CD14-positive monocyte (primary cell): ENCODE data around the gene PCSK7. TPM values are rescaled to one million over a fixed set of nuclear protein-coding genes. Genes with fewer than 3 reads are reported as not detected.
A peak's percentile ranks its signal among the peaks of the same experiment; 100 is the strongest.

Experiments
- DNase-seq, 3 donors: peaks; one replicate each; pipeline ENCODE4 v3.0.0-alpha.2; 2011 to 2022
- H2AFZ ChIP-seq: 2 replicates; pipeline ENCODE4 v1.6.0; 2012; ENCODE audit warnings: mild to moderate bottlenecking, low read depth, low read length, inconsistent platforms; ENCODE audit not compliant: insufficient read depth, poor library complexity, severe bottlenecking
- H3K27ac ChIP-seq, 2 donors: 1 replicate in 1 of 2; 2 replicates in 1 of 2; pipeline ENCODE4 v1.5.1; 2012 to 2013; ENCODE audit warnings: low read length in 2 of 2, control low read depth in 1 of 2, inconsistent platforms in 1 of 2, low read depth in 1 of 2, mild to moderate bottlenecking in 1 of 2
- H3K27me3 ChIP-seq, 2 donors: one replicate each; pipeline versions ENCODE4 v1.6.0 to v1.6.1; 2011 to 2013; ENCODE audit warnings: low read length in 2 of 2; ENCODE audit not compliant: control insufficient read depth in 2 of 2, insufficient read depth in 2 of 2
- H3K36me3 ChIP-seq, 2 donors: replicated peaks in 1 of 2; 1 replicate in 1 of 2; 2 replicates in 1 of 2; pipeline versions ENCODE4 v1.5.1 to v1.6.1; 2012 to 2013; ENCODE audit warnings: low read length in 2 of 2, control low read depth in 1 of 2, inconsistent platforms in 1 of 2, mild to moderate bottlenecking in 1 of 2; ENCODE audit not compliant: insufficient read depth in 2 of 2, control insufficient read depth in 1 of 2
- H3K4me1 ChIP-seq, 2 donors: 1 replicate in 1 of 2; 2 replicates in 1 of 2; pipeline versions ENCODE4 v1.5.1 to v1.6.1; 2012 to 2013; ENCODE audit warnings: low read length in 2 of 2, control low read depth in 1 of 2, inconsistent platforms in 1 of 2, mild to moderate bottlenecking in 1 of 2, moderate library complexity in 1 of 2; ENCODE audit not compliant: insufficient read depth in 2 of 2, control insufficient read depth in 1 of 2
- H3K4me2 ChIP-seq: replicated peaks from 2 replicates; pipeline ENCODE3; 2012; ENCODE audit warnings: low read length, moderate library complexity, mild to moderate bottlenecking; ENCODE audit not compliant: poor library complexity, severe bottlenecking; ENCODE audit errors: extremely low read depth
- H3K4me3 ChIP-seq, 3 experiments: fragments of 200-600 bp in 1 of 3; sonication (generic) in 1 of 3; replicated peaks in 1 of 3; 1 replicate in 2 of 3; 2 replicates in 1 of 3; pipeline ENCODE4 v1.5.1; 2011 to 2013; ENCODE audit warnings: low read length in 3 of 3, mild to moderate bottlenecking in 3 of 3, control low read depth in 2 of 3, low read depth in 2 of 3, inconsistent platforms in 1 of 3, moderate library complexity in 1 of 3
- H3K79me2 ChIP-seq: 2 replicates; pipeline ENCODE4 v1.6.0; 2012; ENCODE audit warnings: mild to moderate bottlenecking, control low read depth, inconsistent platforms, low read length, moderate library complexity; ENCODE audit not compliant: insufficient read depth
- H3K9ac ChIP-seq: 2 replicates; pipeline ENCODE4 v1.6.0; 2017; ENCODE audit warnings: low read length, mild to moderate bottlenecking; ENCODE audit not compliant: insufficient read depth, poor library complexity, severe bottlenecking
- H3K9me3 ChIP-seq, 2 donors: replicated peaks in 1 of 2; 1 replicate in 1 of 2; 2 replicates in 1 of 2; pipeline versions ENCODE4 v1.5.1 to v1.6.1; 2012 to 2013; ENCODE audit warnings: low read length in 2 of 2, control low read depth in 1 of 2; ENCODE audit not compliant: control insufficient read depth in 1 of 2, insufficient read depth in 1 of 2
- H4K20me1 ChIP-seq: 2 replicates; pipeline ENCODE4 v1.6.0; 2012; ENCODE audit warnings: mild to moderate bottlenecking, low read length, control low read depth, moderate library complexity; ENCODE audit not compliant: insufficient read depth
- H3K27ac Mint-ChIP-seq, 7 donors: one replicate each; pipeline ENCODE4 v1.8.0; 2020; ENCODE audit warnings: mild to moderate bottlenecking in 7 of 7, mixed read lengths in 7 of 7, moderate library complexity in 6 of 7, inconsistent platforms in 2 of 7
- H3K27me3 Mint-ChIP-seq, 3 donors: one replicate each; pipeline ENCODE4 v1.8.0; 2021 to 2022; ENCODE audit warnings: low read depth in 3 of 3, mild to moderate bottlenecking in 3 of 3, mixed read lengths in 3 of 3, moderate library complexity in 3 of 3, inconsistent platforms in 1 of 3
- H3K36me3 Mint-ChIP-seq, 2 donors: one replicate each; pipeline ENCODE4 v1.8.0; 2020; ENCODE audit warnings: mixed read lengths in 2 of 2, inconsistent platforms in 1 of 2, mild to moderate bottlenecking in 1 of 2
- H3K4me1 Mint-ChIP-seq: one replicate; pipeline ENCODE4 v1.8.0; 2020; ENCODE audit warnings: mild to moderate bottlenecking, mixed read lengths
- H3K4me3 Mint-ChIP-seq, 2 donors: one replicate each; pipeline ENCODE4 v1.8.0; 2020; ENCODE audit warnings: mild to moderate bottlenecking in 2 of 2, mixed read lengths in 2 of 2, moderate library complexity in 1 of 2
- H3K9me3 Mint-ChIP-seq, 7 donors: one replicate each; pipeline ENCODE4 v1.8.0; 2020 to 2022; ENCODE audit warnings: mixed read lengths in 7 of 7, mild to moderate bottlenecking in 6 of 7, moderate library complexity in 6 of 7, inconsistent platforms in 2 of 7
- WGBS: methylation state at CpG from one replicate; pipeline ENCODE4 v1.1.5; 2013; ENCODE audit warnings: missing lambda C conversion rate; ENCODE audit not compliant: insufficient coverage; 5-methylcytosine and 5-hydroxymethylcytosine counted together
- intact Hi-C, 2 donors: fragments of 100-400 bp; cut with micrococcal nuclease; formaldehyde crosslinking; loops; one replicate each; pipeline versions ENCODE4 v1.15.0 to v1.15.1; 2023
- polyA plus RNA-seq, 3 donors: library from polyadenylated mRNA; depleted of rRNA in 1 of 3; unstranded in 2 of 3; stranded (reverse) in 1 of 3; fragments of 300-500 nt in 2 of 3; fragments of >200 nt in 1 of 3; fragmentation: Illumina TruSeq in 2 of 3; gene quantifications; 1 replicate in 2 of 3; 2 replicates in 1 of 3; pipeline ENCODE4 v1.2.3, GENCODE V29; 2012 to 2021
- TF ChIP-seq, protein P1 (sequence below): fragments of 200-600 bp; IDR thresholded peaks from one replicate; pipeline ENCODE4 v1.8.0; 2022; ENCODE audit warnings: antibody characterized with exemption, mild to moderate bottlenecking

PCSK7 gene
- polyA plus RNA-seq, 3 donors, result 6.1 to 93.8 (median 9.5) TPM

DNA sequence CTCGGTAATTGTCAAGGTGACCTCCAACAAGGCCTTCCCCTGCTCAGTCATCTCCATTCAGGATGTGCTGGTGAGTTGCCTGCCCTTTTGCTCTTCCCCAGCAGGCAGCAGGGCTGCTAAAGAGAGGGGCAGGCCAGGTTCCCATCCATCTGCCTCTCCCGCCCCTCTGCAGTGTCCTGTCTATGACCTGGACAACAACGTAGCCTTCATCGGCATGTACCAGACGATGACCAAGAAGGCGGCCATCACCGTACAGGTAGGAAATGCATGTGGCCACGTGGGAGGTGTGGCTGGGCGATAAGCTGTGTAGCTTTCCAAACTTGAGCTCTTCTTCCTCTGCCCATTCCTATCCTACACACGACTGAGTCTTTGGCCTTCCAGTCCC lies 49.3 kb downstream of the PCSK7 start:
- DNase-seq, result no peak
- Histone ChIP-seq H3K4me3 (no peak overlapping the region), H3K9ac (no peak overlapping the region), H3K27me3 (no peaks in the 10 kb centered on the region), H3K79me2 (peaks cover 31% of the 10 kb centered on the region), H4K20me1 (no peaks in the 10 kb centered on the region), H3K27ac (no peak overlapping the region), H3K4me1 (peaks cover 58 to 70% of the 10 kb centered on the region in 2 donors), H3K4me2 (no peak overlapping the region), H3K36me3 (peaks cover 22 to 34% of the 10 kb centered on the region in 2 donors), H2AFZ (no peak overlapping the region), H3K9me3 (no peaks in the 10 kb centered on the region)
- Mint-ChIP-seq H3K9me3 (no peaks in the 10 kb centered on the region), H3K27ac (peak overlapping the region in 1 of 7 donors; percentile 70), H3K4me3 (no peak overlapping the region), H3K36me3 (peaks cover 43 to 59% of the 10 kb centered on the region in 2 donors), H3K4me1 (peaks cover 56% of the 10 kb centered on the region), H3K27me3 (peaks cover 0 to 4% (median 1%) of the 10 kb centered on the region in 3 donors)
- WGBS, result 100% methylated on average over 4 of the region's 10 CpGs
- TF ChIP-seq, protein P1, sequence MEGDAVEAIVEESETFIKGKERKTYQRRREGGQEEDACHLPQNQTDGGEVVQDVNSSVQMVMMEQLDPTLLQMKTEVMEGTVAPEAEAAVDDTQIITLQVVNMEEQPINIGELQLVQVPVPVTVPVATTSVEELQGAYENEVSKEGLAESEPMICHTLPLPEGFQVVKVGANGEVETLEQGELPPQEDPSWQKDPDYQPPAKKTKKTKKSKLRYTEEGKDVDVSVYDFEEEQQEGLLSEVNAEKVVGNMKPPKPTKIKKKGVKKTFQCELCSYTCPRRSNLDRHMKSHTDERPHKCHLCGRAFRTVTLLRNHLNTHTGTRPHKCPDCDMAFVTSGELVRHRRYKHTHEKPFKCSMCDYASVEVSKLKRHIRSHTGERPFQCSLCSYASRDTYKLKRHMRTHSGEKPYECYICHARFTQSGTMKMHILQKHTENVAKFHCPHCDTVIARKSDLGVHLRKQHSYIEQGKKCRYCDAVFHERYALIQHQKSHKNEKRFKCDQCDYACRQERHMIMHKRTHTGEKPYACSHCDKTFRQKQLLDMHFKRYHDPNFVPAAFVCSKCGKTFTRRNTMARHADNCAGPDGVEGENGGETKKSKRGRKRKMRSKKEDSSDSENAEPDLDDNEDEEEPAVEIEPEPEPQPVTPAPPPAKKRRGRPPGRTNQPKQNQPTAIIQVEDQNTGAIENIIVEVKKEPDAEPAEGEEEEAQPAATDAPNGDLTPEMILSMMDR, result no peak
- intact Hi-C loops, result loop anchor here (5.0 kb wide), 2 partner anchors 40 to 45 kb away; no protein-coding TSS in a partner anchor

DNA sequence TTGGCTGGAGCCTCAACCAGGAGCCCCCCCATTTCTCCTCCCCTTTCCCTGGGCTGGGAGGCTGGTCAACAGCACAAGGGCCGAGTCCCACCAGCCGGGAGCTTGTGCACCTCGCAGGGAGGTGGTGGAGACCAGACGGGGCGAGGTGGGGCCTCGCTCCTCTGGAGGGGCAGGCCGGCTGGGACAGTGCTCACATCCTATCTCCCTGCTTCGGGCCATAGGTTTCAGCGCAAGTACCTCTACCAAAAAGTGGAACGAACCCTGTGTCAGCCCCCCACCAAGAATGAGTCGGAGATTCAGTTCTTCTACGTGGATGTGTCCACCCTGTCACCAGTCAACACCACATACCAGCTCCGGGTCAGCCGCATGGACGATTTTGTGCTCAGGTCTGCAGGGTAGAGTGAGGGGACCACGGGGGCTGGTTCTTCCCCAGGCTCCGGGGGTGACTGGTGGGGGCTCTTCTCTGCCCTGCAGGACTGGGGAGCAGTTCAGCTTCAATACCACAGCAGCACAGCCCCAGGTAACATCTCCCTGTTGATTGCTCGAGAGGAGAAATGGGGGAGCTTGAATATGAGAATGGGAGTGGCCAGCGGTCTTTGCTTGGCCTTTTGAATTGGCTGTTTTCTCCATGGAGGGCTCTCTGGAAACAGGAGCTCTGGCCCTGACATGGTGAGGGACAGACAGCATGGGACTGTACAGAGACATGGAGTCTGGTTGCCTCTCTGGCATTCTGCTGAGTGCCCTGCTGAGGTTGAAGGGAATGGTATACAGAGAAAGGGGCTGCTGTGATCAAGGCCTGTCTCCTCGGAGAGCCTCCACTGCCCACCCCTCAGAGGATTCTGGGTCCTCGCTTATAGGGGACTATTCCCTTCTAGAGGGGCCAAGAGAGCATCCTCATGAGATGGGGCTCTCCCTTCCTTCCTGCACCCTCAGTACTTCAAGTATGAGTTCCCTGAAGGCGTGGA lies 50.0 kb downstream of the PCSK7 start:
- no peak overlapping the region for H3K4me3 ChIP-seq
- no peaks in the 10 kb centered on the region for H3K27me3 ChIP-seq
- H3K79me2 ChIP-seq, result peaks cover 25% of the 10 kb centered on the region
- Mint-ChIP-seq H3K36me3 (peaks cover 38 to 52% of the 10 kb centered on the region in 2 donors), H3K27ac (no peak overlapping the region), H3K4me3 (no peak overlapping the region), H3K27me3 (peaks cover 0 to 4% (median 0%) of the 10 kb centered on the region in 3 donors), H3K9me3 (no peaks in the 10 kb centered on the region), H3K4me1 (peaks cover 49% of the 10 kb centered on the region)
- no peaks in the 10 kb centered on the region for H3K9me3 ChIP-seq
- no peak overlapping the region for H3K4me2 ChIP-seq
- H3K27ac ChIP-seq, result no peak overlapping the region
- no peak overlapping the region for H2AFZ ChIP-seq
- DNase-seq, result no peak
- TF ChIP-seq, protein P1, result peak; percentile 47
- H3K4me1 ChIP-seq, result peaks cover 52 to 63% of the 10 kb centered on the region in 2 donors
- intact Hi-C loops, result loop anchor here (5.0 kb wide), 2 partner anchors 40 to 45 kb away; no protein-coding TSS in a partner anchor
- WGBS, result 94% methylated on average over 13 of the region's 22 CpGs
- peaks cover 19 to 34% of the 10 kb centered on the region in 2 donors for H3K36me3 ChIP-seq
- H3K9ac ChIP-seq, result no peak overlapping the region
- no peaks in the 10 kb centered on the region for H4K20me1 ChIP-seq
